ENCODE measurements around the gene ACSS1. TPM values are rescaled to one million over a fixed set of nuclear protein-coding genes. Genes with fewer than 3 reads are reported as not detected.

The ACSS1 gene
- total and polyA plus RNA-seq, 2 of the 8 experiments (the other 6 are each of a cell fraction or from before 2014, with no cell fraction given), result 2.6 to 3.4 TPM

- TF ChIP-seq EZH2 (IDR thresholded peaks at IDR 0.05; ENCODE audit: low read depth, low read length, severe bottlenecking), result peak; percentile 92
- TF ChIP-seq TBP (IDR thresholded peaks at IDR 0.05; ENCODE audit: low read depth, low read length), result no peak
- TF ChIP-seq MAFK (IDR thresholded peaks at IDR 0.05; ENCODE audit: low read depth, low read length), result no peak
- no peak for TF ChIP-seq PHF8 (conservative IDR thresholded peaks at IDR 0.05; ENCODE audit: low read depth, low read length)
- no peak for TF ChIP-seq KDM1A (IDR thresholded peaks at IDR 0.05; ENCODE audit: borderline replicate concordance, low read length)
- TF ChIP-seq ZNF274 (IDR thresholded peaks at IDR 0.05; ENCODE audit: borderline replicate concordance, extremely low read depth, low read length), result no peak
- TF ChIP-seq HDAC6 (IDR thresholded peaks at IDR 0.05; ENCODE audit: low read depth, low read length), result no peak
- TF ChIP-seq YY1 (IDR thresholded peaks at IDR 0.05; ENCODE audit: low read depth, low read length), result no peak
- TF ChIP-seq NANOG (IDR thresholded peaks at IDR 0.05; ENCODE audit: insufficient read depth, low read depth, low read length, poor library complexity, severe bottlenecking), result no peak
- TF ChIP-seq EGR1 (IDR thresholded peaks at IDR 0.05; ENCODE audit: borderline replicate concordance, low read depth, low read length), result no peak
These were observed 26.1 kb upstream of the ACSS1 start (continued) for GRCh38 chr20:25083773-25084625.
